H4 (cell line): ENCODE measurements around the gene CDKN2AIP. TPM values are rescaled to one million over a fixed set of nuclear protein-coding genes. Genes with fewer than 3 reads are reported as not detected.

Source experiments
- DNase-seq: peaks from one replicate; pipeline ENCODE4 v3.0.0-alpha.2; 2015; ENCODE audit warnings: low spot score
- total RNA-seq: library from RNA; depleted of rRNA; stranded (reverse); fragments of >200 nt; shearing (Covaris generic); gene quantifications from 2 replicates; pipeline ENCODE4 v1.2.3, GENCODE V29; 2014; rRNA removed

The CDKN2AIP gene
- total RNA-seq, 1 experiment from 2014 or later: 16.5 TPM

- no peak for DNase-seq
Measured at GRCh38 chr4:183495184-183495583, 50.7 kb downstream of the CDKN2AIP start.

Other genes starting within 250 kb of the CDKN2AIP start
- gene CLDN22, start 124.4 kb upstream of the CDKN2AIP start, total RNA-seq: not detected in 2 replicates
- not detected in 2 replicates for gene CLDN24, start 122.2 kb upstream of the CDKN2AIP start, total RNA-seq
- gene ING2, start 60.4 kb downstream of the CDKN2AIP start, total RNA-seq: 16.3 and 17.2 TPM in 2 replicates
- 21.4 and 32.3 TPM in 2 replicates for gene RWDD4, start 214.5 kb downstream of the CDKN2AIP start, total RNA-seq
- 21.3 and 48.7 TPM in 2 replicates for gene TRAPPC11, start 214.7 kb downstream of the CDKN2AIP start, total RNA-seq